ENCODE data around the gene EN2. TPM values are rescaled to one million over a fixed set of nuclear protein-coding genes. Genes with fewer than 3 reads are reported as not detected.

Gene EN2
- under 0.01 TPM for total RNA-seq

DNA sequence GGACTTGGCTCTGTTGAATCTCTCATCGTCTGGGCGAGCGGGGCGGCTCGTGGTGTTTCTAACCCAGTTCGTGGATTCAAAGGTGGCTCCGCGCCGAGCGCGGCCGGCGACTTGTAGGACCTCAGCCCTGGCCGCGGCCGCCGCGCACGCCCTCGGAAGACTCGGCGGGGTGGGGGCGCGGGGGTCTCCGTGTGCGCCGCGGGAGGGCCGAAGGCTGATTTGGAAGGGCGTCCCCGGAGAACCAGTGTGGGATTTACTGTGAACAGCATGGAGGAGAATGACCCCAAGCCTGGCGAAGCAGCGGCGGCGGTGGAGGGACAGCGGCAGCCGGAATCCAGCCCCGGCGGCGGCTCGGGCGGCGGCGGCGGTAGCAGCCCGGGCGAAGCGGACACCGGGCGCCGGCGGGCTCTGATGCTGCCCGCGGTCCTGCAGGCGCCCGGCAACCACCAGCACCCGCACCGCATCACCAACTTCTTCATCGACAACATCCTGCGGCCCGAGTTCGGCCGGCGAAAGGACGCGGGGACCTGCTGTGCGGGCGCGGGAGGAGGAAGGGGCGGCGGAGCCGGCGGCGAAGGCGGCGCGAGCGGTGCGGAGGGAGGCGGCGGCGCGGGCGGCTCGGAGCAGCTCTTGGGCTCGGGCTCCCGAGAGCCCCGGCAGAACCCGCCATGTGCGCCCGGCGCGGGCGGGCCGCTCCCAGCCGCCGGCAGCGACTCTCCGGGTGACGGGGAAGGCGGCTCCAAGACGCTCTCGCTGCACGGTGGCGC lies at the start of gene EN2:
EN2 (plus strand) TSS at position 19 of the 767 bp plus-strand sequence; CDS start at position 268, 249 bp downstream.
- Histone ChIP-seq H3K27me3 (ENCODE audit: control insufficient read depth in 3 of 3, insufficient read depth in 3 of 3, low read length in 3 of 3) (peaks cover 83 to 92% (median 92%) of the 10 kb centered on the region in 3 donors), H3K9me3 (ENCODE audit: control insufficient read depth in 3 of 3, low read length in 3 of 3) (no peaks in the 10 kb centered on the region), H3K9ac (ENCODE audit: low read depth in 1 of 3, low read length in 3 of 3) (peak within 1 kb of the TSS in 2 of 3 donors; percentile 59 to 74), H3K4me3 (ENCODE audit: low read length in 3 of 3) (peak within 1 kb of the TSS; percentile 70 to 78 (median 76)), H3K4me1 (ENCODE audit: control insufficient read depth in 3 of 3, insufficient read depth in 3 of 3, low read length in 3 of 3) (peaks cover 24 to 45% (median 30%) of the 10 kb centered on the region in 3 donors), H3K27ac (ENCODE audit: low read depth, low read length) (no peak within 1 kb of the TSS), H3K36me3 (ENCODE audit: control insufficient read depth in 3 of 3, insufficient read depth in 3 of 3, low read length in 3 of 3) (no peaks in the 10 kb centered on the region)

DNA sequence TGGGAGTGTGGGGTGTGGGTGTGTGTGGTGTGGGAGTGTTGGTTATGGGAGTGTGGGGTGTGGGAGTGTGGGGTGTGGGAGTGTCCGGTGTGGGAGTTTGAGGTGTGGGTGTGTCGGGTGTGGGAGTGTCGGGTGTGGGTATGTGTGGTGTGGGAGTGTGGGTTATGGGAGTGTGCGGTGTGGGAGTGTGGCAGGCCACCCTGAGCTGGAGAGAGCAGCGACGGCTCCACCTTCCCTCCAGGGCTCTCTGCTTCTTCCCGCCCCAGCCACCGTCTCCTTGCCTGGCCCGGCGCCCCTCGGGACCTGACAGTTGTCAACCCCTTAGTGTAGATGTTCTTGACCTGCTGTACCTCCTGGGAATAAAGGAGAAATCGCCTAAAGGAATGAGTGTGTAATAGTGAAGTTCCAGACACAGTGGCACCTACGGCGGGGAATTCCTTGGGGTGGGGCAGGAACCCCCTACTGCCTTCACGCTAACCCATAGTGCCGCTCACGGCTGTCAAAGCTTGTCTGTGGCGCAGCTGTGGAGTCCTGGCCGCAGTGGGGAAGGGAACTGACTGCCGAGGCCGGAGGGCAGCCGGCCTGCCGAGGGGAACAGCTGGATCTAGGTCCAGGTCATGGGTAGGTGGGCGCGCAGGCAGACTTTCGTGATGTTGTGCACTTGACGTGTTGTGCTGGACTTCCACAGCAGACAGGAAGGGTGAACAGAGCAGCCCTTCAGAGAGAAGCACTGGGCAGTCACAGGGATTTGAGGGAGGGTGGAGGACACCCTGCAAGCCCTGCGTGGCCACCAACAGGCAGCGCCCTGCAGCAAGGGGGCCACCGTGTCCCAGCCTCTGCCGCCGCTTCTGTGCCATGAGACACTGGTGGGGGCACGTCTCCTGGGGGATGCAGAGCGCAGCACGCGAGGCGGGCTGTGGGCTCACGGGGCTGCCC lies 49.0 kb upstream of the EN2 start:
- Histone ChIP-seq H3K9me3 (ENCODE audit: control insufficient read depth in 3 of 3, low read length in 3 of 3) (no peaks in the 10 kb centered on the region), H3K4me1 (ENCODE audit: control insufficient read depth in 3 of 3, insufficient read depth in 3 of 3, low read length in 3 of 3) (no peaks in the 10 kb centered on the region), H3K36me3 (ENCODE audit: control insufficient read depth in 3 of 3, insufficient read depth in 3 of 3, low read length in 3 of 3) (no peaks in the 10 kb centered on the region), H3K27ac (ENCODE audit: low read depth, low read length) (no peak overlapping the region), H3K9ac (ENCODE audit: low read depth in 1 of 3, low read length in 3 of 3) (no peak overlapping the region), H3K4me3 (ENCODE audit: low read length in 3 of 3) (no peak overlapping the region), H3K27me3 (ENCODE audit: control insufficient read depth in 3 of 3, insufficient read depth in 3 of 3, low read length in 3 of 3) (peaks cover 54 to 76% (median 74%) of the 10 kb centered on the region in 3 donors)

DNA sequence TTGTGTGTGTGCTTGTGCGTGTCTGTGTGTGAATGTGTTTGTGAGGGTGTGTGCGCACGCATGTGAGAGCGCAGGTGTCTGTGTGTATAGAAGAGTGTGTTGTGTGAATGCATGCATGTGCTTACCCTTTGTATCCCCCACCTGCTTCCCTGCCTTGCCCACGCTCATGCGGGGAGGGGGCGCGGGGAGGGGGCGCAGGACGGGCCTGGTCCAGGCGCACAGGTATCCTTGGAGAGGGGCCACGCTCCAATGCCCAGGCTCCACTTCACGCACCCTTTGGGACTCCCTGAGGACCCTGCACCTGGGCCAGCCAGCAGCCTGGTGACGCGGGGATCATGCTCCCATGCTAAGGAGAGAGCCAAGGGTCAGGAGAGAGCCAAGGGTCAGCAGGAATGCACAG lies 47.9 kb upstream of the EN2 start:
- H3K27ac ChIP-seq (ENCODE audit: low read depth, low read length), result no peak overlapping the region
- no peaks in the 10 kb centered on the region for H3K4me1 ChIP-seq (ENCODE audit: control insufficient read depth in 3 of 3, insufficient read depth in 3 of 3, low read length in 3 of 3)
- H3K27me3 ChIP-seq (ENCODE audit: control insufficient read depth in 3 of 3, insufficient read depth in 3 of 3, low read length in 3 of 3), result peaks cover 51 to 67% (median 66%) of the 10 kb centered on the region in 3 donors
- H3K9me3 ChIP-seq (ENCODE audit: control insufficient read depth in 3 of 3, low read length in 3 of 3), result no peaks in the 10 kb centered on the region
- H3K4me3 ChIP-seq (ENCODE audit: low read length in 3 of 3), result no peak overlapping the region
- no peaks in the 10 kb centered on the region for H3K36me3 ChIP-seq (ENCODE audit: control insufficient read depth in 3 of 3, insufficient read depth in 3 of 3, low read length in 3 of 3)
- H3K9ac ChIP-seq (ENCODE audit: low read depth in 1 of 3, low read length in 3 of 3), result no peak overlapping the region

DNA sequence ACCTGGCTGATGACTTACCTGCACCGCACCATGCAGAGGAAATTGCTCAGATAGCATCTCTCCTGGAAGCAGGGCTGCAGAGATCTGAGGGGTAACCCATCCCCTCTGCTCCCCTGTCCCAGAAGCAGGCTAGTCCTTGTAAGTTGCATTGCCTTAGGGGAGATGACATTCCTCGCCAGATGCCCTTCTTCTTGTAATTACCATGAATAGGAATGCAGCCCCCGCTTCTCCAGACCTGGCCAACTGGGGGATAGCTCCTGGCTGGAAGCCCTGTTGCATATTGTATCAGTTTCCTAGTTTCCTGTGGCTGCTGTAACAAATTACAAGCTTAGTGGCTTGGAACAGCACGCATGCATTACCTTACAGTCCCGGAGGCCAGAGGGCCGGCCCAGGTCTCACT lies 47.5 kb upstream of the EN2 start:
- no peak overlapping the region for H3K27ac ChIP-seq (ENCODE audit: low read depth, low read length)
- no peaks in the 10 kb centered on the region for H3K9me3 ChIP-seq (ENCODE audit: control insufficient read depth in 3 of 3, low read length in 3 of 3)
- peaks cover 50 to 64% (median 62%) of the 10 kb centered on the region in 3 donors for H3K27me3 ChIP-seq (ENCODE audit: control insufficient read depth in 3 of 3, insufficient read depth in 3 of 3, low read length in 3 of 3)
- H3K36me3 ChIP-seq (ENCODE audit: control insufficient read depth in 3 of 3, insufficient read depth in 3 of 3, low read length in 3 of 3), result no peaks in the 10 kb centered on the region
- H3K9ac ChIP-seq (ENCODE audit: low read depth in 1 of 3, low read length in 3 of 3), result no peak overlapping the region
- H3K4me1 ChIP-seq (ENCODE audit: control insufficient read depth in 3 of 3, insufficient read depth in 3 of 3, low read length in 3 of 3), result no peaks in the 10 kb centered on the region
- H3K4me3 ChIP-seq (ENCODE audit: low read length in 3 of 3), result no peak overlapping the region

DNA sequence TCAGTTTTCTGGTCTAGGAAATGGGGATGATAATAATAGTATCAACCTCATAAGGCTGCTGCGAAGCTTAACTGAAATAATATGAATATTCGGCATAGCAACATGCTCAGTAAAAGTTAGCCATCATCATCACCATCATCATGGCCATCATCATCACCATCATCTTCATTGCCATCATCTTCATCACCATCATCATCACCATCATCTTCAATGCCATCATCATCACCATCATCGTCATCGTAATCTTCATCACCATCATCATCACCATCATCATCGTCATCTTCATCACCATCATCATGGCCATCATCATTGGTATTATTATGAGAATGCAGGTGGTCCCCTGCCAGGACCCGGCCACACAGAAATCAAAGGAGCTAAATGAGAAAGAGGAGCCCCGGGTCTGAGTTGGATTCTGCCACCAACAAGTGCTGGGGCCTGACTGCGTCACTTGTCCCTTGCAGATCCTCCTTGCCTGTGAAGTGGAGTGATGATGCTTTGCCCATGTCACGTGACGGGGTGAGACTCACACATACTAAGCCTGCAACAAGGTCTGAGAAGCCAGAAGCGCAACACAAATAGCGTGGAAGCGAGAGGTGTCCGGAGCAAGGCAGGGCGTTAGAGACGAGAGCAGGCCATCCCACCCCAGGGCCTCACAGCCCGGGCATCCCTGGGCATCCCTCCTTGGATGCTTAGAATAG lies 46.1 kb upstream of the EN2 start:
- H3K27ac ChIP-seq (ENCODE audit: low read depth, low read length), result no peak overlapping the region
- H3K9me3 ChIP-seq (ENCODE audit: control insufficient read depth in 3 of 3, low read length in 3 of 3), result no peaks in the 10 kb centered on the region
- H3K9ac ChIP-seq (ENCODE audit: low read depth in 1 of 3, low read length in 3 of 3), result no peak overlapping the region
- no peaks in the 10 kb centered on the region for H3K36me3 ChIP-seq (ENCODE audit: control insufficient read depth in 3 of 3, insufficient read depth in 3 of 3, low read length in 3 of 3)
- no peak overlapping the region for H3K4me3 ChIP-seq (ENCODE audit: low read length in 3 of 3)
- H3K27me3 ChIP-seq (ENCODE audit: control insufficient read depth in 3 of 3, insufficient read depth in 3 of 3, low read length in 3 of 3), result peaks cover 36 to 55% (median 50%) of the 10 kb centered on the region in 3 donors
- H3K4me1 ChIP-seq (ENCODE audit: control insufficient read depth in 3 of 3, insufficient read depth in 3 of 3, low read length in 3 of 3), result no peaks in the 10 kb centered on the region

DNA sequence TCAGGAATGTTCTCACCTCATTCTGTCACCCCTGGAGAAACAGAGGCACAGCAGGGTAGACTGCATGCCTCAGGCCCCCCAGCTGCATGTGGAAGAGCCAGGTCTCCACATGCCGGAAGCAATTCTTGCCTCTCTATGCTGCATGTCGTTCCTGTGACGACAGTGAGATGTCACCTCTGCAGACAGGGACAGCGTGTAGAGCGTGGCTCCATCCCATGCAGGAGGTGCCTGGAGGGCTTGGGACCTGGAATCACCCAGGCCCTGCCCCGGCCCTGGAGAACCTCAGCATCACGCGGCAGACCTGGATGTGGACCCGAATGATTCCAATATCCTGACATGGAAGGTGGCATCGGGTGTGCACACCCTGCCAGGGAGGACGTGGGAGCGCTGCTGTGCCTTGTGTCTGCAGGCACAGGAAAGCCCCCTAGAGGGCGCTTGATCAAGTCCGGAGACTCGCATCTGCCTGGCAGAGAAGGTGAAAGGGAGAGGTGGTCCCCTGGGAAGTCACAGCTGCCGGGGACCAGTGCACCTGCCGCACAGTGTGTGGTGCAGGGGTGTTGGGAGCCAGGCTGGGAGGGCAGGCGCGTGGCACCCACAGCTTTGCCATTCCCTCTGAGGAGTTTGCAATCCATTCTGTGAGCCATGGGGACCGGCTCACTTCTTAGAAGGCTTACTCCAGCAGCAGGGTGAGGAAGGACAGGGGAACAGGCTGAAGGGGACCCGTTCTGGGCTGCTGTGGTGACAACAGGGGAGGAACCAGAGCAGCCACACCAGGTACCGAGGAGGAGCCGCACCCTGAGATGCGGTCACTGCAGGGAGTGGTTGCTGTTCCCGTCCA lies 45.3 kb upstream of the EN2 start:
- Histone ChIP-seq H3K27me3 (ENCODE audit: control insufficient read depth in 3 of 3, insufficient read depth in 3 of 3, low read length in 3 of 3) (peaks cover 36 to 62% (median 58%) of the 10 kb centered on the region in 3 donors), H3K4me1 (ENCODE audit: control insufficient read depth in 3 of 3, insufficient read depth in 3 of 3, low read length in 3 of 3) (no peaks in the 10 kb centered on the region), H3K4me3 (ENCODE audit: low read length in 3 of 3) (no peak overlapping the region), H3K9me3 (ENCODE audit: control insufficient read depth in 3 of 3, low read length in 3 of 3) (no peaks in the 10 kb centered on the region), H3K27ac (ENCODE audit: low read depth, low read length) (no peak overlapping the region), H3K36me3 (ENCODE audit: control insufficient read depth in 3 of 3, insufficient read depth in 3 of 3, low read length in 3 of 3) (no peaks in the 10 kb centered on the region), H3K9ac (ENCODE audit: low read depth in 1 of 3, low read length in 3 of 3) (no peak overlapping the region)

DNA sequence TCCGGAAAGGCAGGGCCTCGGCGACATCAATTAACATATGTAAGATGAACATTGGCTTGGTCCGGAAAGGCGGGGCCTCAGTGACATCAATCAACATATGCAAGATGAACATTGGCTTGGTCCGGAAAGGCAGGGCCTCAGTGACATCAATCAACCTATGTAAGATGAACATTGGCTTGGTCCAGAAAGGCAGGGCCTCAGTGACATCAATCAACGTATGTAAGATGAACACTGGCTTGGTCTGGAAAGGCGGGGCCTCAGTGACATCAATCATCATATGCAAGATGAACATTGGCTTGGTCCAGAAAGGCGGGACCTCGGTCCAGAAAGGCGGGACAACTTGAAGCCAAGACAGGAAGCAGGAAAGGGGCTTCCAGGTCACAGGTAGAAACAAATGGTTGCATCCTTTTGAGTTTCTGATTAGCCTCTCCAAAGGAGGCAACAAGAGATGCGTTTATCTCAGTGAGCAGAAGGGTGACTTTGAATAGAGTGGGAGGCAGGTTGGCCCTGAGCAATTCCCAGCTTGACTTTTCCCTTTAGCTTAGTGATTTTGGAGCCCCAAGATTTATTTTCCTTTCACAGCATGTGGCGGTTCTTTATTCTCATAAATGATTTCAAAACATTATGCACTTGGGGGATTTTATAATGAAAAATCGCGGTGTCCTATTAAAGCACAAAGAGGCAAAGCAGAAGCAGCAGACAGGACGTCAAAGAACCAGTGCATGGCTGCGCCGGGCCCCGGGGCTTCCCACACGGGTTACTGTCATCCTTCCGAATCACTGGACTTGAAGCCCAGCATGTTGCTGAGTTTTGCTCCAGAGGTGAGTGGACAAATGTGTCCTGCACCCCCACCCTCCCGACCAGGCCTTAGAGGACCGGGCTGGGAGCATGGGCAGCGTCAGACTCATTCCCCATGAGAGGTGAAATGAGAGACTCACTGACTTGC lies 43.1 kb upstream of the EN2 start:
- Histone ChIP-seq H3K9ac (ENCODE audit: low read depth in 1 of 3, low read length in 3 of 3) (no peak overlapping the region), H3K27me3 (ENCODE audit: control insufficient read depth in 3 of 3, insufficient read depth in 3 of 3, low read length in 3 of 3) (peaks cover 42 to 64% (median 64%) of the 10 kb centered on the region in 3 donors), H3K4me1 (ENCODE audit: control insufficient read depth in 3 of 3, insufficient read depth in 3 of 3, low read length in 3 of 3) (no peaks in the 10 kb centered on the region), H3K9me3 (ENCODE audit: control insufficient read depth in 3 of 3, low read length in 3 of 3) (no peaks in the 10 kb centered on the region), H3K4me3 (ENCODE audit: low read length in 3 of 3) (no peak overlapping the region), H3K36me3 (ENCODE audit: control insufficient read depth in 3 of 3, insufficient read depth in 3 of 3, low read length in 3 of 3) (no peaks in the 10 kb centered on the region), H3K27ac (ENCODE audit: low read depth, low read length) (no peak overlapping the region)

DNA sequence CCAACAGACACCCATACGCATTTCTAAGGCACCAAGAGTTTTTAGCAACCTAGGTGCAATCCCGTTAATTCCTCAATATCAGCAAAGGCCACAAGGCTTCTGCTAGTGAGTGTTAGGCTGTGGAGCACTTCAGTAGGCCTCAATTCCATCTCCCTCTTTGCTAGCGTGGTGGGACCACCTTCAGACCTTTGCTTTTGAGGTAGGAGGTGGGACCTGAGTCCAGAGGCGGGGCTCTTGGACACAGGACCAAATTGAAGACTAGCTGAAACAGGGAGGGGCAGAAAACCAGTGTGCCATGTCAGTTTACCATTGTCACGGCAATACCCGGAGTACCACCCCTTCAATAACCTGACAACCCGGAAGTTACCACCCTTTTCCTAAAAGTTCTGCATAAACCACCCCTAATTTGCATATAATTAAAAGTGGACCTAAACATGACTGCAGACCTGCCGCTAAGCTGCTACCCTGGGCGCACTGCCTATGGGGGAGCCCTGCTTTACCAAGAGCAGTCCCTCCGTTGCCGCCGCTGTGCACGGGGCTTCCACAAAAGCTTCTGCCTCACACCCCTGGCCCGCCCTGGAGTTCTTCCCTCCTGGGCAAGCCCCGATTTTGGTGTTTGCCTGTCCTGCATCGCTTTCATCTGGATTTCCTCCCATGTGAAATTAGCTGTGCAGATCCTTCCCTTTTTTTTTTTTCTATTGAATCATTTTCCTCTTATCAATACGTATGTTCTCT lies 41.1 kb upstream of the EN2 start:
- Histone ChIP-seq H3K4me1 (ENCODE audit: control insufficient read depth in 3 of 3, insufficient read depth in 3 of 3, low read length in 3 of 3) (no peaks in the 10 kb centered on the region), H3K9me3 (ENCODE audit: control insufficient read depth in 3 of 3, low read length in 3 of 3) (no peaks in the 10 kb centered on the region), H3K36me3 (ENCODE audit: control insufficient read depth in 3 of 3, insufficient read depth in 3 of 3, low read length in 3 of 3) (no peaks in the 10 kb centered on the region), H3K27me3 (ENCODE audit: control insufficient read depth in 3 of 3, insufficient read depth in 3 of 3, low read length in 3 of 3) (peaks cover 39 to 60% (median 55%) of the 10 kb centered on the region in 3 donors), H3K27ac (ENCODE audit: low read depth, low read length) (no peak overlapping the region), H3K4me3 (ENCODE audit: low read length in 3 of 3) (no peak overlapping the region), H3K9ac (ENCODE audit: low read depth in 1 of 3, low read length in 3 of 3) (no peak overlapping the region)
